SK-N-SH (cell line): ENCODE measurements around the gene DNAJB11.

Experiments used
- CTCF ChIP-seq: fragments of 200-600 bp; sonication (generic); IDR thresholded peaks from 2 replicates; pipeline ENCODE4 v1.6.1; 2017; ENCODE audit warnings: antibody characterized with exemption, mild to moderate bottlenecking, moderate library complexity
- EP300 ChIP-seq, 2 experiments: IDR thresholded peaks; 2 replicates each; pipeline versions ENCODE4 v1.4.0 to v1.6.1; 2012; ENCODE audit warnings: borderline replicate concordance in 1 of 2, low read depth in 1 of 2, low read length in 1 of 2
- EZH2phosphoT487 ChIP-seq: fragments of 200-600 bp; sonication (generic); IDR thresholded peaks from 2 replicates; pipeline ENCODE4 v1.6.1; 2017; ENCODE audit warnings: low read depth, mixed run types, mild to moderate bottlenecking, antibody characterized with exemption, moderate library complexity, borderline replicate concordance
- GATA2 ChIP-seq: sonication (generic); formaldehyde crosslinking; IDR thresholded peaks from 2 replicates; pipeline ENCODE4 v1.5.0; 2020; ENCODE audit warnings: mild to moderate bottlenecking, missing genetic modification reagents
- MXI1 ChIP-seq: IDR thresholded peaks from 2 replicates; pipeline ENCODE4 v1.6.1; 2012; ENCODE audit warnings: mild to moderate bottlenecking, low read depth, low read length, improper control_type of control experiment
- POLR2AphosphoS5 ChIP-seq: IDR thresholded peaks from 2 replicates; pipeline ENCODE4 v1.6.1; 2012; ENCODE audit warnings: low read depth, low read length
- RXRA ChIP-seq: IDR thresholded peaks from 2 replicates; pipeline ENCODE4 v1.4.0; 2012; ENCODE audit warnings: low read depth, mild to moderate bottlenecking, borderline replicate concordance
- SIN3A ChIP-seq: IDR thresholded peaks from 2 replicates; pipeline ENCODE4 v1.6.1; 2012; ENCODE audit warnings: low read depth, mild to moderate bottlenecking, low read length, moderate library complexity, borderline replicate concordance
- TAF1 ChIP-seq: IDR thresholded peaks from 2 replicates; pipeline ENCODE4 v1.6.1; 2012; ENCODE audit warnings: low read depth, mild to moderate bottlenecking, low read length, moderate library complexity, borderline replicate concordance
- TF ChIP-seq, protein P1 (sequence below): fragments of 150-350 bp; IDR thresholded peaks from 2 replicates; pipeline ENCODE4 v1.6.1; 2017; ENCODE audit warnings: antibody characterized with exemption, low read length, low read depth, borderline replicate concordance

DNA sequence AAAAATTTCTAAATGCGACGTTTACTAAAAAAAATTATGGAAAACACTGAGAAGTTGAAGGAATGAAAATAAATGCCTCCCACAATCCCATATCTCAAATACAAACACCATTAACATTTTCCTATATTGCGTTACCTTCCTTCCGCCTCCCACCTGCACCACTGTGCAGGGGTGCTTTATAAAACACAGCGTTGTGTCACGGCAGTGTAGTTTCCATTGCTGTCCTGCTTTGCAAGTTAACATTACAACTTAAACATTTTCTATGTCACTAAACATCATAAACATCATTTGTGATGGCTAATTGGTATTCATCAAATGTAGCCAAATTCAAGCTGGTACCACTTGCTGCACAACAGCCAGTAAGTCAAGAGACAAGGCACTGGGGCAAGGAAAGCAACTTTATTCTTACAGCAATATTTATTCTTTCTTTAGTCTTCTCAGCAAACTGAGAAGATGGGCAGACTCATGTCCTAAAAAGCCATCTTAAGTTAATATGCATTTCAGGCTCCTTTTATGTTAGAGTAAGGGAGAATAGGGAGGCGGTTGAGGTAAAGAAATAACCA lies 57.4 kb downstream of the DNAJB11 start:
- TF ChIP-seq CTCF (no peak), EZH2phosphoT487 (no peak), EP300 (IDR thresholded peaks at IDR 0.05; ENCODE audit: borderline replicate concordance in 1 of 2, low read depth in 1 of 2, low read length in 1 of 2) (no peak), POLR2AphosphoS5 (no peak), MXI1 (no peak), GATA2 (CRISPR knock-in tag) (no peak), RXRA (no peak), SIN3A (no peak), TAF1 (no peak)
- TF ChIP-seq, protein P1, sequence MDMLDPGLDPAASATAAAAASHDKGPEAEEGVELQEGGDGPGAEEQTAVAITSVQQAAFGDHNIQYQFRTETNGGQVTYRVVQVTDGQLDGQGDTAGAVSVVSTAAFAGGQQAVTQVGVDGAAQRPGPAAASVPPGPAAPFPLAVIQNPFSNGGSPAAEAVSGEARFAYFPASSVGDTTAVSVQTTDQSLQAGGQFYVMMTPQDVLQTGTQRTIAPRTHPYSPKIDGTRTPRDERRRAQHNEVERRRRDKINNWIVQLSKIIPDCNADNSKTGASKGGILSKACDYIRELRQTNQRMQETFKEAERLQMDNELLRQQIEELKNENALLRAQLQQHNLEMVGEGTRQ: no peak
